Motor neuron (in vitro differentiated cells): ENCODE measurements around the gene PRMT1. TPM values are rescaled to one million over a fixed set of nuclear protein-coding genes. Genes with fewer than 3 reads are reported as not detected.
A peak's percentile ranks its signal among the peaks of the same experiment; 100 is the strongest.

Experiments used
- ATAC-seq, 8 experiments: fragments of 200-7000 bp; cut with Tn5 transposase; replicated peaks in 6 of 8; 2 replicates each; pipeline ENCODE4 v1.8.0; 2021; ENCODE audit warnings: mild to moderate bottlenecking in 8 of 8, moderate library complexity in 8 of 8
- H3K27ac ChIP-seq, 2 donors: fragments of 250-450 bp; sonication (Bioruptor Pico); 2 replicates each; pipeline ENCODE4 v1.9.0; 2021; ENCODE audit warnings: antibody characterized with exemption in 2 of 2, mild to moderate bottlenecking in 2 of 2, moderate library complexity in 1 of 2
- H3K4me1 ChIP-seq, 2 donors: fragments of 250-450 bp; sonication (Bioruptor Pico); replicated peaks in 1 of 2; 2 replicates each; pipeline ENCODE4 v1.6.1; 2021; ENCODE audit warnings: antibody characterized with exemption in 2 of 2, mild to moderate bottlenecking in 2 of 2, moderate library complexity in 1 of 2
- H3K4me3 ChIP-seq, 5 donors: fragments of 250-450 bp; sonication (Bioruptor Pico); 2 replicates each; pipeline ENCODE4 v1.9.0; 2021; ENCODE audit warnings: antibody characterized with exemption in 5 of 5, mild to moderate bottlenecking in 5 of 5, moderate library complexity in 4 of 5
- WGBS, 10 experiments: fragments of 450-650 bp; shearing (Covaris generic); methylation state at CpG; one replicate each; pipeline ENCODE4 v1.0.0; 2022; 5-methylcytosine and 5-hydroxymethylcytosine counted together
- in situ Hi-C, 9 experiments: fragments of 400-800 bp; cut with MboI; loops; one replicate each; pipeline ENCODE4 v1.15.0; 2021; ENCODE audit warnings: low sequenced_read_pairs in 9 of 9, low pct_unique_long_range_greater_than_20kb in 2 of 9; ENCODE audit not compliant: unreplicated experiment in 9 of 9
- total RNA-seq, 8 experiments: library from RNA; unstranded; fragments of 300-600 nt; gene quantifications; 2 replicates each; pipeline versions ENCODE4 v1.2.3 to v1.2.4, GENCODE V29; 2022

PRMT1 gene
- total RNA-seq, 8 experiments from 2014 or later, result 190 to 369 (median 229) TPM

- peak within 1 kb of the TSS; percentile 56 to 79 for H3K27ac ChIP-seq
- peak within 1 kb of the TSS; percentile 54 to 86 (median 64) for H3K4me3 ChIP-seq
- in situ Hi-C loops, result no loop called here
- ATAC-seq, result peak; percentile 77 to 86 (median 82)
- H3K4me1 ChIP-seq, result peaks cover 7 to 15% of the 10 kb centered on the region in 2 donors
- 0 to 1% (median 0%) methylated on average over 2 to 25 of the region's 50 CpGs; no CpG with 5 or more reads in 3 of the 10 experiments for WGBS, 10 experiments
Observed at GRCh38 chr19:49665351-49666119, 11.5 kb upstream of the PRMT1 start, which contains the start of the genes BCL2L12 and IRF3. BCL2L12 (plus strand) TSS chr19:49665933; CDS start chr19:49666693, 760 bp downstream. IRF3 (minus strand) TSS chr19:49665857; CDS start chr19:49664838, 1,019 bp downstream.

- in situ Hi-C loops, result no loop called here
- Histone ChIP-seq H3K4me1 (peaks cover 7 to 15% of the 10 kb centered on the region in 2 donors), H3K27ac (peak overlapping the region in 1 of 2 donors; percentile 4), H3K4me3 (peak overlapping the region; percentile 54 to 86 (median 64))
- WGBS, 10 experiments, result no CpG with 5 or more reads among the region's 9 CpGs
- peak in 6 of 8 experiments; percentile 5 to 41 (median 12) for ATAC-seq
Observed at GRCh38 chr19:49666120-49666444, 11.0 kb upstream of the PRMT1 start.

GRCh38 chr19:49667473-49667872 lies 9.6 kb upstream of the PRMT1 start:
- H3K4me1 ChIP-seq, result peaks cover 12 to 22% of the 10 kb centered on the region in 2 donors
- no peak overlapping the region for H3K27ac ChIP-seq
- H3K4me3 ChIP-seq, result no peak overlapping the region
- in situ Hi-C loops, result no loop called here
- ATAC-seq, result no peak
- WGBS, 10 experiments, result 80 to 100% (median 91%) methylated on average over 1 to 2 of the region's 2 CpGs; no CpG with 5 or more reads in 4 of the 10 experiments

GRCh38 chr19:49669516-49669915 lies 7.6 kb upstream of the PRMT1 start:
- Histone ChIP-seq H3K4me1 (peaks cover 7 to 19% of the 10 kb centered on the region in 2 donors), H3K27ac (no peak overlapping the region), H3K4me3 (no peak overlapping the region)
- in situ Hi-C loops, result no loop called here
- WGBS, 10 experiments, result 0 to 100% (median 90%) methylated on average over 1 to 3 of the region's 3 CpGs; no CpG with 5 or more reads in 1 of the 10 experiments
- ATAC-seq, result no peak

- 0 to 100% (median 17%) methylated on average over 1 to 12 of the region's 28 CpGs; no CpG with 5 or more reads in 3 of the 10 experiments for WGBS, 10 experiments
Observed at GRCh38 chr19:49672131-49672919, 4.7 kb upstream of the PRMT1 start.

GRCh38 chr19:49676136-49676783 lies 811 bp upstream of the PRMT1 start:
- in situ Hi-C loops, result no loop called here
- WGBS, 10 experiments, result 0 to 13% (median 1%) methylated on average over 2 to 16 of the region's 27 CpGs; no CpG with 5 or more reads in 2 of the 10 experiments
- ATAC-seq, result peak in 7 of 8 experiments; percentile 8 to 25 (median 16)
- H3K4me1 ChIP-seq, result peaks cover 33 to 38% of the 10 kb centered on the region in 2 donors
- H3K27ac ChIP-seq, result peak overlapping the region; percentile 99
- peak overlapping the region; percentile 50 to 89 (median 83) for H3K4me3 ChIP-seq

More at GRCh38 chr19:49672131-49672919, 4.7 kb upstream of the PRMT1 start:
- ATAC-seq, result peak; percentile 1 to 35 (median 12)
- H3K4me3 ChIP-seq, result peak overlapping the region; percentile 20 to 34 (median 25)
- peak overlapping the region; percentile 63 to 69 for H3K27ac ChIP-seq
- H3K4me1 ChIP-seq, result peaks cover 7 to 12% of the 10 kb centered on the region in 2 donors
- in situ Hi-C loops, result no loop called here

GRCh38 chr19:49676784-49677230 lies 264 bp upstream of the PRMT1 start:
- peaks cover 31 to 36% of the 10 kb centered on the region in 2 donors for H3K4me1 ChIP-seq
- in situ Hi-C loops, result no loop called here
- peak overlapping the region; percentile 68 to 94 (median 88) for H3K4me3 ChIP-seq
- peak overlapping the region; percentile 98 to 99 for H3K27ac ChIP-seq
- WGBS, 10 experiments, result 0 to 6% (median 1%) methylated on average over 3 to 9 of the region's 34 CpGs; no CpG with 5 or more reads in 6 of the 10 experiments
- peak; percentile 74 to 80 (median 79) for ATAC-seq

GRCh38 chr19:49677901-49678674 lies 1.0 kb downstream of the PRMT1 start:
- peak overlapping the region; percentile 68 to 94 (median 88) for H3K4me3 ChIP-seq
- peak overlapping the region; percentile 98 to 99 for H3K27ac ChIP-seq
- WGBS, 10 experiments, result 0% methylated on average over 1 to 3 of the region's 21 CpGs; no CpG with 5 or more reads in 7 of the 10 experiments
- no peak for ATAC-seq
- H3K4me1 ChIP-seq, result peaks cover 25 to 26% of the 10 kb centered on the region in 2 donors
- in situ Hi-C loops, result no loop called here

- peaks cover 25 to 26% of the 10 kb centered on the region in 2 donors for H3K4me1 ChIP-seq
- WGBS, 10 experiments, result 55 to 100% methylated on average over 1 to 2 of the region's 12 CpGs; no CpG with 5 or more reads in 8 of the 10 experiments
- in situ Hi-C loops, result no loop called here
- no peak for ATAC-seq
- H3K4me3 ChIP-seq, result peak overlapping the region in 1 of 5 donors; percentile 89
- peak overlapping the region in 1 of 2 donors; percentile 99 for H3K27ac ChIP-seq
Observed at GRCh38 chr19:49678985-49679770, 2.1 kb downstream of the PRMT1 start.

- peak overlapping the region; percentile 24 to 79 for H3K27ac ChIP-seq
- in situ Hi-C loops, result no loop called here
- WGBS, 10 experiments, result 20% methylated on average over 1 of the region's 10 CpGs; no CpG with 5 or more reads in 9 of the 10 experiments
Observed at GRCh38 chr19:49679771-49680413, 2.8 kb downstream of the PRMT1 start.

More at GRCh38 chr19:49679771-49680413, 2.8 kb downstream of the PRMT1 start:
- peaks cover 25 to 26% of the 10 kb centered on the region in 2 donors for H3K4me1 ChIP-seq
- peak overlapping the region in 2 of 5 donors; percentile 13 to 29 for H3K4me3 ChIP-seq
- ATAC-seq, result no peak
